ENCODE results near the gene PRXL2C. TPM values are rescaled to one million over a fixed set of nuclear protein-coding genes. Genes with fewer than 3 reads are reported as not detected.
A peak's percentile ranks its signal among the peaks of the same experiment; 100 is the strongest.

PRXL2C gene
- total and polyA plus RNA-seq, 9 of the 15 experiments (the other 6 are each of a cell fraction or from before 2014, with no cell fraction given): 3.6 to 15.3 (median 10.6) TPM

GRCh38 chr9:96680812-96681499, 25.8 kb upstream of the PRXL2C start (continued):
- TF ChIP-seq, protein P1, sequence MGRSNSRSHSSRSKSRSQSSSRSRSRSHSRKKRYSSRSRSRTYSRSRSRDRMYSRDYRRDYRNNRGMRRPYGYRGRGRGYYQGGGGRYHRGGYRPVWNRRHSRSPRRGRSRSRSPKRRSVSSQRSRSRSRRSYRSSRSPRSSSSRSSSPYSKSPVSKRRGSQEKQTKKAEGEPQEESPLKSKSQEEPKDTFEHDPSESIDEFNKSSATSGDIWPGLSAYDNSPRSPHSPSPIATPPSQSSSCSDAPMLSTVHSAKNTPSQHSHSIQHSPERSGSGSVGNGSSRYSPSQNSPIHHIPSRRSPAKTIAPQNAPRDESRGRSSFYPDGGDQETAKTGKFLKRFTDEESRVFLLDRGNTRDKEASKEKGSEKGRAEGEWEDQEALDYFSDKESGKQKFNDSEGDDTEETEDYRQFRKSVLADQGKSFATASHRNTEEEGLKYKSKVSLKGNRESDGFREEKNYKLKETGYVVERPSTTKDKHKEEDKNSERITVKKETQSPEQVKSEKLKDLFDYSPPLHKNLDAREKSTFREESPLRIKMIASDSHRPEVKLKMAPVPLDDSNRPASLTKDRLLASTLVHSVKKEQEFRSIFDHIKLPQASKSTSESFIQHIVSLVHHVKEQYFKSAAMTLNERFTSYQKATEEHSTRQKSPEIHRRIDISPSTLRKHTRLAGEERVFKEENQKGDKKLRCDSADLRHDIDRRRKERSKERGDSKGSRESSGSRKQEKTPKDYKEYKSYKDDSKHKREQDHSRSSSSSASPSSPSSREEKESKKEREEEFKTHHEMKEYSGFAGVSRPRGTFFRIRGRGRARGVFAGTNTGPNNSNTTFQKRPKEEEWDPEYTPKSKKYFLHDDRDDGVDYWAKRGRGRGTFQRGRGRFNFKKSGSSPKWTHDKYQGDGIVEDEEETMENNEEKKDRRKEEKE (IDR thresholded peaks at IDR 0.05; ENCODE audit: borderline replicate concordance in 1 of 2, control insufficient read depth in 1 of 2, low read depth in 2 of 2, low read length in 1 of 2): no peak
- TF ChIP-seq MBD1 (CRISPR knock-in tag; IDR thresholded peaks at IDR 0.05): no peak
- no peak for TF ChIP-seq ZFP1 (CRISPR knock-in tag; IDR thresholded peaks at IDR 0.05)
- TF ChIP-seq ZNF785 (CRISPR knock-in tag; IDR thresholded peaks at IDR 0.05): no peak
- TF ChIP-seq ZEB2 (IDR thresholded peaks at IDR 0.05): peak; percentile 80
- no peak for TF ChIP-seq MCM3 (IDR thresholded peaks at IDR 0.05)
- no peak for TF ChIP-seq CBX2 (IDR thresholded peaks at IDR 0.05; ENCODE audit: insufficient read depth, low read length, poor library complexity, severe bottlenecking)
- no peak for TF ChIP-seq MYNN (IDR thresholded peaks at IDR 0.05)
- no peak for TF ChIP-seq MYNN (CRISPR knock-in tag; IDR thresholded peaks at IDR 0.05)
- no peak for TF ChIP-seq NFATC3 (IDR thresholded peaks at IDR 0.05)
- no peak for TF ChIP-seq BRCA1 (IDR thresholded peaks at IDR 0.05)
- no peak for TF ChIP-seq BRCA1 (CRISPR knock-in tag; IDR thresholded peaks at IDR 0.05)
- TF ChIP-seq ZNF696 (CRISPR knock-in tag; conservative IDR thresholded peaks at IDR 0.05): no peak
- no peak for TF ChIP-seq RNF2 (IDR thresholded peaks at IDR 0.05)
- no peak for TF ChIP-seq NR1H2 (CRISPR knock-in tag; IDR thresholded peaks at IDR 0.05)
- peak; percentile 64; the same call in 1 of the 2 replicates for TF ChIP-seq ZNF589 (CRISPR knock-in tag; IDR thresholded peaks at IDR 0.05; ENCODE audit: low read depth)
- 0 out of 2 replicates have a peak, but pooled peaks have one; percentile 29 for TF ChIP-seq CXXC5 (CRISPR knock-in tag; IDR thresholded peaks at IDR 0.05)
- peak; percentile 64; the same call in 1 of the 2 replicates for TF ChIP-seq PHB2 (IDR thresholded peaks at IDR 0.05; ENCODE audit: low read depth)
- peak; percentile 87 for TF ChIP-seq MTA2 (IDR thresholded peaks at IDR 0.05; ENCODE audit: low read depth)
- peak; percentile 23; the same call in 1 of the 2 replicates for TF ChIP-seq MYC (IDR thresholded peaks at IDR 0.05; ENCODE audit: low read depth, low read length)
- no peak for TF ChIP-seq MYC (CRISPR knock-in tag; IDR thresholded peaks at IDR 0.05; ENCODE audit: borderline replicate concordance, low read depth)
- no peak for TF ChIP-seq U2AF1 (optimal IDR thresholded peaks at IDR 0.05; ENCODE audit: low read depth, low read length)
